GM21367 (cell line): ENCODE measurements around the gene RFX8.
"Not testable (repeated sequence)": the region's sequence is repeated elsewhere in the genome, so short reads cannot be mapped to it uniquely, and the experiment has no call there.

Experiments used
- ATAC-seq: cut with Tn5 transposase; IDR thresholded peaks from one replicate; pipeline ENCODE4 v1.9.1; 2021; ENCODE audit not compliant: unreplicated experiment

Gene RFX8

DNA sequence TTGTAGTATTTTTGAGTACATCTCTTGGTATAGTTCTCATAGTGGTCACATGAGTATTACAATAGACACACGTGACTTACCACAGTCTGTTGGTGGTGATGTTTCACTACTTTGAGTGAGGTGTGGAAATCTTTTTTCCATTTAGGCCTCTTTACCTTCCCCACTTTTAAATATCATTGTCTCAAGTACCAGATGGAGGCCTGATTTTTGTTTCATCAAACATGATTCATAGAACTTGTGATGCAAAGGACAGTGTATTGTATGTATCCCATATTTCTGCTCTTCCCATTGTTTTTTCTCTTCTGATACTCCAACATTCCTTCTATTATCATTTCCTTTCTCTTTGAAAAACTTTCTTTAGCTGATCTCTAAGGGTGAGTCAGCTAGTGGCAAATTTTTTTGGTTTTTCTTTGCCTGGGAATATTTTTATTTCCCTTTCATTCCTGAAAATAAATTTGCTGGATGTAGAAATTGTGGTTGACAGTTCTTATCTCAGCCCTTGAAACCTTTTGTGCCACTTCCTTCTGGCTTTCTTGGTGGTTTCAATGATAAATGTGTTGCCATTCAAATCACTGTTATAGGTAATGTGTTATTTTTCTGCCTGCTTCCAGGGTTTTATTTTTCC is 32.8 kb downstream of the RFX8 start:
- no peak for ATAC-seq

DNA sequence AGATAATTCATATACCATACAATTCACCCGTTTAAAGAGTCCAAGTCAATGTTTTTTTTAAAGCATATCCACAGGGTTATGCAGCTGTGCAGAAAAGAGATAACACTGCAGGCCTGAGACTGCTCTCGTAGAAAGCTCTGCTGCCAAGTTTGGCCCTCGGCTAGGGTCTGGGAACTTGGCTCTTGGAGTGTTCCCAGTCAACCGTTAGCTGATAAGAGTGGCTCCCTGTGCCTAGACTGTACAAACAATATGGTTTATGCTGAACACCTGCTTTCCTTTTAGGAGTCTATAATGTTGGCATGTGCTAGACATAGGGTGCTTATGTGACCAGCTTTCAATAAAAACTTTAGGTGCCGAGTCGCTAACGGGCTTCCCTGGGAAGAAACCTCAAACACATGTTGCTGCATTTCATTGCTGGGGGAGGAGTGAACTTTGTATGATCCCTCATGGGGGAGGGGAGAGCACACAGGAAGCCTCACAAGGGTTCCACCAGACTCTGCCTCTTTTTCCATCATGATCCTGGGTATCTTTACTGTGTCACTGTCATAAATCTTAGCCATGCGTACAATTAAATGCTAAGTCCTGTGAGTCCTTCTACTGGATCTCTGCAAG is 34.7 kb downstream of the RFX8 start:
- no peak for ATAC-seq

- no peak for ATAC-seq
Observed at GRCh38 chr2:101439716-101440115, 35.2 kb downstream of the RFX8 start.

- ATAC-seq, result not testable (repeated sequence)
Observed at GRCh38 chr2:101438555-101438954, 36.4 kb downstream of the RFX8 start.

GRCh38 chr2:101435001-101435862 is 39.7 kb downstream of the RFX8 start:
- no peak for ATAC-seq

- ATAC-seq, result no peak
Observed at GRCh38 chr2:101433465-101433864, 41.4 kb downstream of the RFX8 start.

- ATAC-seq, result no peak
Observed at GRCh38 chr2:101432411-101433181, 42.3 kb downstream of the RFX8 start.

DNA sequence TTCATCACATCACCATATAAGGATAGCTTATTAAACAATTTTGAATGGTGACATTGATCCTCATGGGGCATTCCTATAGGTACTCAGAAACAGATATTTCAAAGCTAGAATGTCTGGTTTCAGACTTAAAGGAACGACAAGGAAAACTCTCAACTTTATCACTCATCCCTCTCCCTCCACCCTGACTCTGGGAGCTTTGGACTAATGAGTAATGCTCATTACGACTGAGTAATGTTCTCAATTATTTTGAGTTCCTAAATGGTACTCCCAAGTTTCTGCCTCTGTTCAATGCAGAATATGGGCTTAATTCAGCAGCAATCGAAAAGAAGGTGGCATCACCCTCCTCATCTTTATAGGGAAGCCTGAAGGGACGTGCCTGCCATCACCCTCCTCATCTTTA is 43.4 kb downstream of the RFX8 start:
- ATAC-seq, result no peak

DNA sequence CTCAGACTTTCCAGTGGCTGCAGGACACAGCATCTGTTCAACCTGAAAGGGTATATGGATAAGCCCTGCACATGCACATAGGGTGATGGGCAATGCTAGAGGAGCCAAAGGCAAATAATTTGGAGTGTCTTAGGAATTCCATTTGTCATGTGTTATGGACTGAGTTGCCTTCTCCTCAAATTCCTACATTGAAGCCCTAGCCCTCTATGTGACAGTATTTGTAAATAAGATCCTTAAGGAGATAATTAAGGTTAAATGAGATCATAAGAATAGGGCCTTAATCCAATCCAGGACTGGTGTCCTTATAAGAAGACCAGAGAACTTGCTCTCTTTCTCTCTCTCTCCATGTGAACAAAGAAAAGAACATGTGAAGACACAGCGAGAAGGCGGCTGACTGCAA is 44.8 kb downstream of the RFX8 start:
- no peak for ATAC-seq

- ATAC-seq, result no peak
Observed at GRCh38 chr2:101429453-101429852, 45.5 kb downstream of the RFX8 start.

- no peak for ATAC-seq
Observed at GRCh38 chr2:101428422-101429176, 46.3 kb downstream of the RFX8 start.

- ATAC-seq, result no peak
Observed at GRCh38 chr2:101427743-101428142, 47.2 kb downstream of the RFX8 start.

DNA sequence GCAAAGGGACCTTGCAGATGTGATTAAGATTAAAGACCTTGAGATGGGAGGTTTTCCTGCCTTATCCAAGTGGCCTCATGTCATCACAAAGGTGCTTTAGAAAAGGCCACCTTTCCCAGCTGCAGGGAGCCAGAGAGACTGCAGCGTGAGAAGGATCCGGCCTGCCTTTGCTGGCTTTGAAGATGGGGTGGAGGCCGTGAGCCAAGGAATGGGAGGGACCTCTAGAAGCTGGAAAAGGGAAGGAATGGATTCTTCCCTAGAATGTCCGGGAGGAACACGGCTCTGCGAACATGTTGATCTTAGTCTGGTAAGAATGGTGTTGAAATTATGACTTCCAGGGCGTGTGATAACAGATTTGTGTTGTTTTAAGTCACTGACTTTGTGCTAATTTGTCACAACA is 47.7 kb downstream of the RFX8 start:
- no peak for ATAC-seq

GRCh38 chr2:101426822-101427221 is 48.1 kb downstream of the RFX8 start:
- no peak for ATAC-seq

DNA sequence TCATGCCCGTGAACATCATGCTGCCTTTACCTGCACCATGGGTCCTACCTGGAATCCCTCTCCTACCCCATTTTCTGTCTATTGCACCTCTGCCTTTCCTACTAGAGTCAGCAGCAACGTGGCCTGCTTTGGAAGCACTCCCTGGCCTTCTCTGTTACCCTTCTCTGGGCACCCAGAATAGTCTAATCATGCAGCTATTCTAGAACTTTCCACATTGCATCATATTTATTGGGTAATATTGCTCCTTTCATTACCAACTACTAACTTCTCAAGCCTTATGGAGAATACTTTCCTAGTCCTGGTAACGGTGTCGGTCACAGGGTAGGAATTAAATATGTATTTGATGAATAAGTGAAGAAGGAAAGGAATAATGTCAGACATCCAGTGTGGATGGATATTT is 54.3 kb downstream of the RFX8 start:
- no peak for ATAC-seq

- ATAC-seq, result no peak
Observed at GRCh38 chr2:101419096-101419663, 55.7 kb downstream of the RFX8 start.

GRCh38 chr2:101418460-101419095 is 56.3 kb downstream of the RFX8 start:
- ATAC-seq, result no peak

GRCh38 chr2:101416609-101417008 is 58.3 kb downstream of the RFX8 start:
- no peak for ATAC-seq

DNA sequence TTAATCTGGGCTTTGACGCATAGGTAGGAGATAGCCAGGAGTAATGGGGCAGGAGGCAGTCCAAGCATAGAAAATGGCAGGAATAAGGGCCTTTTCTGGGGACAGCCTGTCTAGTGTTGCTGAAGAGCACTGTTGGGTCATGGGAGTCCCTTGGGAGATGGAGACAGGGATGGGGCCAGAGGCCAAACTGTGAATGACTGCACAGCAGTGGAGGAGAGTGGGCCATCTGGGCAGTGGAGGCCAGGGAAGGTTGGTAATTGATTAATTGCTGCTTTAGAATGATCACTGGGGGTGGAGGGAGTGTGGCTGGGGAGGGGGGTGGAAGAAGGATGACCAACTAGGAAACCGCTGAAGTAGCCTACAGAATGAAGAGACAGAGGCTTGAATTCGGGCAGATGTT is 59.0 kb downstream of the RFX8 start:
- ATAC-seq, result no peak

GRCh38 chr2:101415220-101415619 is 59.7 kb downstream of the RFX8 start:
- ATAC-seq, result no peak
